NCI-H748 treated with DMSO at 0.1 percent for 48 hours (cell line): ENCODE measurements around the gene NBPF4.
A peak's percentile ranks its signal among the peaks of the same experiment; 100 is the strongest.
"Not testable (repeated sequence)": the region's sequence is repeated elsewhere in the genome, so short reads cannot be mapped to it uniquely, and the experiment has no call there.

ENCODE experiments used
- DNase-seq: peaks from one replicate; lab custom pipeline; 2025; lab: John Stamatoyannopoulos, UW

NBPF4 gene

GRCh38 chr1:108211014-108211413, 32.9 kb downstream of the NBPF4 start:
- DNase-seq: no peak

- DNase-seq: no peak
These were observed 34.3 kb downstream of the NBPF4 start for GRCh38 chr1:108209456-108210108.

GRCh38 chr1:108208724-108209446, 35.0 kb downstream of the NBPF4 start:
- DNase-seq: no peak

- not testable (repeated sequence) for DNase-seq
These were observed 40.3 kb downstream of the NBPF4 start for GRCh38 chr1:108203582-108203981.

GRCh38 chr1:108201687-108202086, 42.2 kb downstream of the NBPF4 start:
- DNase-seq: no peak

- DNase-seq: peak; percentile 67
These were observed 43.2 kb downstream of the NBPF4 start for GRCh38 chr1:108200687-108201051.

- peak; percentile 40 for DNase-seq
These were observed 43.8 kb downstream of the NBPF4 start, which contains the start of gene SLC25A24 for GRCh38 chr1:108199781-108200686. Gene SLC25A24 (minus strand): TSS chr1:108200343. CDS start chr1:108200138, 205 bp downstream.

- peak; percentile 49 for DNase-seq
These were observed 44.6 kb downstream of the NBPF4 start for GRCh38 chr1:108199201-108199691.

- DNase-seq: no peak
These were observed 49.8 kb downstream of the NBPF4 start for GRCh38 chr1:108194051-108194450.

- no peak for DNase-seq
These were observed 50.5 kb downstream of the NBPF4 start for GRCh38 chr1:108193333-108193732.

- no peak for DNase-seq
These were observed 51.3 kb downstream of the NBPF4 start for GRCh38 chr1:108192581-108192980.

- no peak for DNase-seq
These were observed 53.0 kb downstream of the NBPF4 start for GRCh38 chr1:108190686-108191416.

GRCh38 chr1:108190001-108190634, 53.8 kb downstream of the NBPF4 start:
- DNase-seq: no peak

- no peak for DNase-seq
These were observed 55.1 kb downstream of the NBPF4 start for GRCh38 chr1:108188801-108189200.

GRCh38 chr1:108182959-108183700, 60.7 kb downstream of the NBPF4 start:
- DNase-seq: no peak

GRCh38 chr1:108179018-108179417, 64.9 kb downstream of the NBPF4 start:
- no peak for DNase-seq
